Caco-2 (cell line): ENCODE results near the gene VDAC2. TPM values are rescaled to one million over a fixed set of nuclear protein-coding genes. Genes with fewer than 3 reads are reported as not detected.
"Not testable (repeated sequence)": the region's sequence is repeated elsewhere in the genome, so short reads cannot be mapped to it uniquely, and the experiment has no call there.

Experiments used
- BruUV-seq: library from RNA; stranded (reverse); fragments of 400-500 nt; replicated peaks from 2 replicates; lab custom pipeline; 2021; lab: Mats Ljungman, UMichigan
- CTCF ChIA-PET: fragments of 300-600 bp; sonication (Branson Sonifier 250); formaldehyde crosslinking; loops from one replicate; lab custom pipeline; 2022; ENCODE audit warnings: antibody characterized with exemption; lab: Charles Lee
- POLR2A ChIA-PET: fragments of 300-600 bp; sonication (Branson Sonifier 250); formaldehyde crosslinking; loops from one replicate; lab custom pipeline; 2022; ENCODE audit warnings: antibody characterized with exemption; lab: Charles Lee
- DNase-seq, 2 experiments: peaks; one replicate each; pipeline versions ENCODE4 v3.0.0 to v3.0.0-alpha.2; 2020 to 2022
- H3K27me3 ChIP-seq: replicated peaks from 2 replicates; pipeline ENCODE4 v1.6.0; 2011; ENCODE audit warnings: low read length; ENCODE audit not compliant: control insufficient read depth, insufficient read depth
- H3K36me3 ChIP-seq: 2 replicates; pipeline ENCODE4 v1.5.1; 2011; ENCODE audit warnings: low read length; ENCODE audit not compliant: control insufficient read depth, insufficient read depth
- H3K4me1 ChIP-seq: fragments of 250-450 bp; sonication (Bioruptor Pico); 2 replicates; pipeline ENCODE4 v1.5.1; 2020; ENCODE audit warnings: mild to moderate bottlenecking
- H3K4me3 ChIP-seq: 2 replicates; pipeline ENCODE4 v1.5.1; 2011; ENCODE audit warnings: low read depth, mild to moderate bottlenecking, control low read depth, low read length
- H3K9me3 ChIP-seq: fragments of 250-450 bp; sonication (Bioruptor Pico); 2 replicates; pipeline ENCODE4 v1.5.1; 2020; ENCODE audit warnings: mild to moderate bottlenecking, moderate library complexity
- H3K27ac Mint-ChIP-seq: one replicate; pipeline ENCODE4 v1.8.0; 2022; ENCODE audit warnings: mixed read lengths; ENCODE audit not compliant: unreplicated experiment
- H3K27me3 Mint-ChIP-seq: one replicate; pipeline ENCODE4 v1.8.0; 2022; ENCODE audit warnings: mixed read lengths; ENCODE audit not compliant: insufficient read depth, unreplicated experiment
- H3K36me3 Mint-ChIP-seq: one replicate; pipeline ENCODE4 v1.8.0; 2022; ENCODE audit warnings: mild to moderate bottlenecking, mixed read lengths; ENCODE audit not compliant: insufficient read depth, unreplicated experiment
- H3K4me1 Mint-ChIP-seq: one replicate; pipeline ENCODE4 v1.8.0; 2022; ENCODE audit warnings: low read depth, mixed read lengths; ENCODE audit not compliant: unreplicated experiment
- H3K4me3 Mint-ChIP-seq: one replicate; pipeline ENCODE4 v1.8.0; 2022; ENCODE audit warnings: mild to moderate bottlenecking, moderate library complexity, mixed read lengths; ENCODE audit not compliant: unreplicated experiment
- H3K9me3 Mint-ChIP-seq: one replicate; pipeline ENCODE4 v1.8.0; 2022; ENCODE audit warnings: mixed read lengths; ENCODE audit not compliant: unreplicated experiment
- CTCF ChIP-seq, 2 experiments: fragments of 200-600 bp in 1 of 2; IDR thresholded peaks; 1 replicate in 1 of 2; 2 replicates in 1 of 2; pipeline versions ENCODE4 v1.5.1 to v1.8.0; 2011 to 2022; ENCODE audit warnings: antibody characterized with exemption in 1 of 2, control low read depth in 1 of 2, inconsistent platforms in 1 of 2, low read depth in 1 of 2, low read length in 1 of 2, mild to moderate bottlenecking in 1 of 2, moderate library complexity in 1 of 2; ENCODE audit not compliant: insufficient read depth in 1 of 2, severe bottlenecking in 1 of 2, unreplicated experiment in 1 of 2
- intact Hi-C: fragments of 100-400 bp; cut with micrococcal nuclease; formaldehyde crosslinking; loops from one replicate; pipeline ENCODE4 v1.10.0; 2022; ENCODE audit not compliant: unreplicated experiment
- total RNA-seq: library from RNA; stranded (reverse); gene quantifications from 2 replicates; pipeline ENCODE4 v1.2.3, GENCODE V29; 2022

The VDAC2 gene
- total RNA-seq, 1 experiment from 2014 or later: 244 TPM

DNA sequence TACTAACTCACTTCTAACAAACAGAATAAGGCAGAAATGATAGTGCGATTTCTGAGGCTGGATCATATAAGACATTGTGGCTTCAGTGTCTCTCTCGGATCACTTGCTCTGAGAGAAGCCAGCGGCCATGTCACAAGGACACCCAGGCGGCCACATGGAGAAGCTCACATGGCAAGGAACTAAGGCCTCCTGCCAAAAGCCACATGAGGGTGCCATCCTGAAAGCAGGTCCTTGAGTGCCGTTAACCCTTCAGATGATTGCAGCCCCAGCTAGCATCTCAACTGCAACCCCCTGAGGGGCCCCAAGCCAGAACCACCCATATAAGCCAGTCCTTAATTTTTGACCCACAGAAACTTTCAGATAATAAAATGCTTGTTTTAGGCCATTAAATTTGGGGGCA is 6.9 kb upstream of the VDAC2 start:
- Histone ChIP-seq H3K36me3 (no peaks in the 10 kb centered on the region), H3K4me1 (peaks cover 16% of the 10 kb centered on the region), H3K27me3 (no peaks in the 10 kb centered on the region), H3K4me3 (no peak overlapping the region), H3K9me3 (no peaks in the 10 kb centered on the region)
- Mint-ChIP-seq H3K4me3 (no peak overlapping the region), H3K27ac (no peak overlapping the region), H3K4me1 (peaks cover 15% of the 10 kb centered on the region), H3K9me3 (no peaks in the 10 kb centered on the region), H3K27me3 (no peaks in the 10 kb centered on the region), H3K36me3 (no peaks in the 10 kb centered on the region)
- intact Hi-C loops: no loop called here
- BruUV-seq: TSS peak; percentile 41
- TF ChIP-seq CTCF (IDR thresholded peaks at IDR 0.05; ENCODE audit: insufficient read depth in 1 of 2, low read depth in 1 of 2, low read length in 1 of 2, severe bottlenecking in 1 of 2, unreplicated experiment in 1 of 2): no peak
- DNase-seq: peak in 1 of 2 experiments; percentile 24
- POLR2A ChIA-PET: no interaction called here
- CTCF ChIA-PET: interaction anchor here (0.7 kb wide), 1 partner anchor 40 kb away, joined by 8 read pairs; no protein-coding TSS in a partner anchor

GRCh38 chr10:75205908-75206307 is 4.7 kb upstream of the VDAC2 start:
- no peak overlapping the region for H3K27ac Mint-ChIP-seq
- Histone ChIP-seq H3K27me3 (no peaks in the 10 kb centered on the region), H3K9me3 (no peaks in the 10 kb centered on the region), H3K4me1 (peaks cover 21% of the 10 kb centered on the region), H3K36me3 (no peaks in the 10 kb centered on the region), H3K4me3 (no peak overlapping the region)
- BruUV-seq: no TSS peak
- H3K36me3 Mint-ChIP-seq: peaks cover 13% of the 10 kb centered on the region
- no peak overlapping the region for H3K4me3 Mint-ChIP-seq
- ChIA-PET POLR2A (no interaction called here), CTCF (interaction anchor here (1.5 kb wide), 1 partner anchor 28 kb away, joined by 3 read pairs; no protein-coding TSS in a partner anchor)
- DNase-seq: no peak
- TF ChIP-seq CTCF (IDR thresholded peaks at IDR 0.05; ENCODE audit: insufficient read depth in 1 of 2, low read depth in 1 of 2, low read length in 1 of 2, severe bottlenecking in 1 of 2, unreplicated experiment in 1 of 2): no peak
- peaks cover 20% of the 10 kb centered on the region for H3K4me1 Mint-ChIP-seq
- no peaks in the 10 kb centered on the region for H3K9me3 Mint-ChIP-seq
- H3K27me3 Mint-ChIP-seq: no peaks in the 10 kb centered on the region
- intact Hi-C loops: no loop called here

- H3K9me3 ChIP-seq, H3K36me3 ChIP-seq, intact Hi-C loops, DNase-seq, H3K9me3 Mint-ChIP-seq, H3K27me3 ChIP-seq, H3K27ac Mint-ChIP-seq, H3K4me3 Mint-ChIP-seq, BruUV-seq, POLR2A ChIA-PET, H3K27me3 Mint-ChIP-seq, H3K4me3 ChIP-seq: not testable (repeated sequence)
- H3K36me3 Mint-ChIP-seq: peaks cover 20% of the 10 kb centered on the region
- CTCF ChIA-PET: interaction anchor here (1.6 kb wide), 1 partner anchor 29 kb away, joined by 5 read pairs; the partner anchor contains the start of gene COMTD1
- H3K4me1 Mint-ChIP-seq: peaks cover 18% of the 10 kb centered on the region
- H3K4me1 ChIP-seq: peaks cover 18% of the 10 kb centered on the region
Observed at GRCh38 chr10:75206638-75207037, 4.0 kb upstream of the VDAC2 start.
